Hepatocyte (in vitro differentiated cells): ENCODE measurements around the gene PTGS1.

Experiments
- EZH2phosphoT487 ChIP-seq: fragments of 200-600 bp; sonication (generic); IDR thresholded peaks from one replicate; pipeline ENCODE4 v1.6.1; 2018; ENCODE audit warnings: antibody characterized with exemption, mild to moderate bottlenecking, low read depth, moderate library complexity; ENCODE audit not compliant: unreplicated experiment, severe bottlenecking
- TF ChIP-seq, protein P1 (sequence below): fragments of 200-600 bp; sonication (generic); IDR thresholded peaks from 2 replicates; pipeline ENCODE4 v1.5.1; 2016; ENCODE audit warnings: antibody characterized with exemption, mild to moderate bottlenecking; ENCODE audit not compliant: poor library complexity

DNA sequence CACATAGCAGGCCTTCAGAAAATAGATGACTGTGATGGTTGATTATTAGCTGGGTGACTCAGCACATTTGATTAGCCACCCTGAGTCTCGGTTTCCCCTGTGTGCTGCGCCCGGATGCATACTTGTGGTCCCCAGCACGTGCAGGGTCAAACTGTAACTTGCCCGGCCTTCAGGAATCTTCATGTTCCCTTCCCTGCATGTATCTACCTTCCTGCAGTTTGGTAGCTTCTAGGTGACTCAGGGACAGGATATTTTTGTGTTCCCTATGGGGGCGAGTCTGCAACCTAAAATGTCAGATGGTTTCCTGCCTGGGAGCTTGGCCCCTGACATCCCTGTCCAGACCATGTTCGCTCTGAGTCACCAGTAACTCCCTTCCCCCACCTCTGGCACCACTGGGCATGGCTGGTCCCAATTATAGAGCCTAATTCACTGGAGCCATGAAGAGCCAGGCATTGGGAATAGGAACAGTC is 13.2 kb downstream of the PTGS1 start:
- TF ChIP-seq, protein P1, sequence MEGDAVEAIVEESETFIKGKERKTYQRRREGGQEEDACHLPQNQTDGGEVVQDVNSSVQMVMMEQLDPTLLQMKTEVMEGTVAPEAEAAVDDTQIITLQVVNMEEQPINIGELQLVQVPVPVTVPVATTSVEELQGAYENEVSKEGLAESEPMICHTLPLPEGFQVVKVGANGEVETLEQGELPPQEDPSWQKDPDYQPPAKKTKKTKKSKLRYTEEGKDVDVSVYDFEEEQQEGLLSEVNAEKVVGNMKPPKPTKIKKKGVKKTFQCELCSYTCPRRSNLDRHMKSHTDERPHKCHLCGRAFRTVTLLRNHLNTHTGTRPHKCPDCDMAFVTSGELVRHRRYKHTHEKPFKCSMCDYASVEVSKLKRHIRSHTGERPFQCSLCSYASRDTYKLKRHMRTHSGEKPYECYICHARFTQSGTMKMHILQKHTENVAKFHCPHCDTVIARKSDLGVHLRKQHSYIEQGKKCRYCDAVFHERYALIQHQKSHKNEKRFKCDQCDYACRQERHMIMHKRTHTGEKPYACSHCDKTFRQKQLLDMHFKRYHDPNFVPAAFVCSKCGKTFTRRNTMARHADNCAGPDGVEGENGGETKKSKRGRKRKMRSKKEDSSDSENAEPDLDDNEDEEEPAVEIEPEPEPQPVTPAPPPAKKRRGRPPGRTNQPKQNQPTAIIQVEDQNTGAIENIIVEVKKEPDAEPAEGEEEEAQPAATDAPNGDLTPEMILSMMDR = no peak
- no peak for TF ChIP-seq EZH2phosphoT487
